ENCODE measurements around the gene TUNAR. TPM values are rescaled to one million over a fixed set of nuclear protein-coding genes. Genes with fewer than 3 reads are reported as not detected.

Gene TUNAR
- polyA plus RNA-seq, 1 donor from 2014 or later = 33.2 TPM

DNA sequence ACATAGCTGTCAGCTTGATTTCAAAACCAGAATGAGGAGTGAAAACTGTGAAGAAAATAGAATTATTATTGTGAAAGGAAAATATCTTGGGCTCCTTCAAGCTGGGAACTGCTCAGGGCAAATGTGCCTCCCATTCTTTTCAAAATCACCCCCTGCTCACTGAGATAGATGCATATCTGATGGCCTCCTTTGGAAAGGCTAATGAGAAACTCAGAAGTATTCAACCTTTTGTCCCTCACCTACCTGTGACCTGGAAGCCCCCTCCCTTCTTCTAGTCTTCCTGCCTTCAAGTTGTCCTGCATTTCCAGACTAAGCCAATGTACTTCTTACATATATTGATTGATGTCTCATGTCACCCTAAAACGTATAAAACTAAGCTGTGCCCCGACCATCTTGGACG is 81.5 kb downstream of the TUNAR start:
- TF ChIP-seq TAF1 (IDR thresholded peaks at IDR 0.05; ENCODE audit: low read depth) (no peak), RAD21 (conservative IDR thresholded peaks at IDR 0.05) (no peak), SMC3 (conservative IDR thresholded peaks at IDR 0.05; ENCODE audit: poor library complexity) (no peak), EP300 (conservative IDR thresholded peaks at IDR 0.05; ENCODE audit: poor library complexity, severe bottlenecking) (no peak), MXI1 (conservative IDR thresholded peaks at IDR 0.05; ENCODE audit: poor library complexity, severe bottlenecking) (no peak), EZH2 (IDR thresholded peaks at IDR 0.05; ENCODE audit: borderline replicate concordance, insufficient read depth, low read length, poor library complexity, severe bottlenecking) (no peak), POLR2AphosphoS5 (IDR thresholded peaks at IDR 0.05) (no peak)
- TF ChIP-seq, protein P1, sequence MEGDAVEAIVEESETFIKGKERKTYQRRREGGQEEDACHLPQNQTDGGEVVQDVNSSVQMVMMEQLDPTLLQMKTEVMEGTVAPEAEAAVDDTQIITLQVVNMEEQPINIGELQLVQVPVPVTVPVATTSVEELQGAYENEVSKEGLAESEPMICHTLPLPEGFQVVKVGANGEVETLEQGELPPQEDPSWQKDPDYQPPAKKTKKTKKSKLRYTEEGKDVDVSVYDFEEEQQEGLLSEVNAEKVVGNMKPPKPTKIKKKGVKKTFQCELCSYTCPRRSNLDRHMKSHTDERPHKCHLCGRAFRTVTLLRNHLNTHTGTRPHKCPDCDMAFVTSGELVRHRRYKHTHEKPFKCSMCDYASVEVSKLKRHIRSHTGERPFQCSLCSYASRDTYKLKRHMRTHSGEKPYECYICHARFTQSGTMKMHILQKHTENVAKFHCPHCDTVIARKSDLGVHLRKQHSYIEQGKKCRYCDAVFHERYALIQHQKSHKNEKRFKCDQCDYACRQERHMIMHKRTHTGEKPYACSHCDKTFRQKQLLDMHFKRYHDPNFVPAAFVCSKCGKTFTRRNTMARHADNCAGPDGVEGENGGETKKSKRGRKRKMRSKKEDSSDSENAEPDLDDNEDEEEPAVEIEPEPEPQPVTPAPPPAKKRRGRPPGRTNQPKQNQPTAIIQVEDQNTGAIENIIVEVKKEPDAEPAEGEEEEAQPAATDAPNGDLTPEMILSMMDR (IDR thresholded peaks at IDR 0.05; ENCODE audit: poor library complexity, severe bottlenecking) = no peak
- TF ChIP-seq, protein P2, sequence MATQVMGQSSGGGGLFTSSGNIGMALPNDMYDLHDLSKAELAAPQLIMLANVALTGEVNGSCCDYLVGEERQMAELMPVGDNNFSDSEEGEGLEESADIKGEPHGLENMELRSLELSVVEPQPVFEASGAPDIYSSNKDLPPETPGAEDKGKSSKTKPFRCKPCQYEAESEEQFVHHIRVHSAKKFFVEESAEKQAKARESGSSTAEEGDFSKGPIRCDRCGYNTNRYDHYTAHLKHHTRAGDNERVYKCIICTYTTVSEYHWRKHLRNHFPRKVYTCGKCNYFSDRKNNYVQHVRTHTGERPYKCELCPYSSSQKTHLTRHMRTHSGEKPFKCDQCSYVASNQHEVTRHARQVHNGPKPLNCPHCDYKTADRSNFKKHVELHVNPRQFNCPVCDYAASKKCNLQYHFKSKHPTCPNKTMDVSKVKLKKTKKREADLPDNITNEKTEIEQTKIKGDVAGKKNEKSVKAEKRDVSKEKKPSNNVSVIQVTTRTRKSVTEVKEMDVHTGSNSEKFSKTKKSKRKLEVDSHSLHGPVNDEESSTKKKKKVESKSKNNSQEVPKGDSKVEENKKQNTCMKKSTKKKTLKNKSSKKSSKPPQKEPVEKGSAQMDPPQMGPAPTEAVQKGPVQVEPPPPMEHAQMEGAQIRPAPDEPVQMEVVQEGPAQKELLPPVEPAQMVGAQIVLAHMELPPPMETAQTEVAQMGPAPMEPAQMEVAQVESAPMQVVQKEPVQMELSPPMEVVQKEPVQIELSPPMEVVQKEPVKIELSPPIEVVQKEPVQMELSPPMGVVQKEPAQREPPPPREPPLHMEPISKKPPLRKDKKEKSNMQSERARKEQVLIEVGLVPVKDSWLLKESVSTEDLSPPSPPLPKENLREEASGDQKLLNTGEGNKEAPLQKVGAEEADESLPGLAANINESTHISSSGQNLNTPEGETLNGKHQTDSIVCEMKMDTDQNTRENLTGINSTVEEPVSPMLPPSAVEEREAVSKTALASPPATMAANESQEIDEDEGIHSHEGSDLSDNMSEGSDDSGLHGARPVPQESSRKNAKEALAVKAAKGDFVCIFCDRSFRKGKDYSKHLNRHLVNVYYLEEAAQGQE (IDR thresholded peaks at IDR 0.05; ENCODE audit: borderline replicate concordance) = no peak
- Histone ChIP-seq H2AFZ (ENCODE audit: low read depth, low read length) (no peak overlapping the region), H4K20me1 (ENCODE audit: insufficient read depth) (no peaks in the 10 kb centered on the region), H3K27ac (ENCODE audit: low read length) (no peak overlapping the region), H3K4me2 (ENCODE audit: low read length) (no peak overlapping the region), H3K9me3 (ENCODE audit: low read length) (no peaks in the 10 kb centered on the region), H3F3A (ENCODE audit: insufficient read depth, low read length, poor library complexity, severe bottlenecking) (no peaks in the 10 kb centered on the region), H3K9me2 (ENCODE audit: insufficient read depth, low read length) (no peaks in the 10 kb centered on the region), H3K9ac (ENCODE audit: low read length) (no peak overlapping the region), H3K79me2 (replicated peaks; ENCODE audit: insufficient read depth, low read length) (no peaks in the 10 kb centered on the region), H3K27me3 (ENCODE audit: insufficient read depth, low read depth, low read length) (no peaks in the 10 kb centered on the region), H3K36me3 (ENCODE audit: insufficient read depth, low read length) (no peaks in the 10 kb centered on the region), H3K4me3 (ENCODE audit: low read length) (no peak overlapping the region)

DNA sequence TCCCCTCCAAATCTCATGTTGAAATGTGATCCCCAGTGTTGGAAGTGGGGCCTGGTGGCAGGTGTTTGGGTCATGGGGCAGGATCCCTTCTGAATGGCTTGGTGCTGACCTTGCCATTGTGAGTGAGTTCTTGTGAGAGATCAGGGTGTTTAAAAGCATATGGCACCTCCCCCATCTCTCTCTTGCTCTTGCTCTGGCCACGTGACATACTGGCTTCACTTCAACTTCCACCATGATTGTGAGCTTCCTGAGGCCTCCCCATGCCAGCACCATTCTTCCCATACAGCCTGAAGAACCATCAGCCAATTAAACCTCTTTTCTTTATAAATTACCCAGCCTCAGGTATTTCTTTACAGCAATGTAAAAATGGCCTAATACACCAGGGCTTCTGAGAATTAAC is 82.7 kb downstream of the TUNAR start:
- Histone ChIP-seq H3K27ac (ENCODE audit: low read length) (no peak overlapping the region), H2AFZ (ENCODE audit: low read depth, low read length) (no peak overlapping the region), H3K9ac (ENCODE audit: low read length) (no peak overlapping the region), H3K9me3 (ENCODE audit: low read length) (no peaks in the 10 kb centered on the region), H3F3A (ENCODE audit: insufficient read depth, low read length, poor library complexity, severe bottlenecking) (no peaks in the 10 kb centered on the region), H3K9me2 (ENCODE audit: insufficient read depth, low read length) (no peaks in the 10 kb centered on the region), H3K4me3 (ENCODE audit: low read length) (no peak overlapping the region), H4K20me1 (ENCODE audit: insufficient read depth) (no peaks in the 10 kb centered on the region), H3K36me3 (ENCODE audit: insufficient read depth, low read length) (no peaks in the 10 kb centered on the region), H3K79me2 (replicated peaks; ENCODE audit: insufficient read depth, low read length) (no peaks in the 10 kb centered on the region), H3K27me3 (ENCODE audit: insufficient read depth, low read depth, low read length) (no peaks in the 10 kb centered on the region), H3K4me2 (ENCODE audit: low read length) (no peak overlapping the region)
- TF ChIP-seq EZH2 (IDR thresholded peaks at IDR 0.05; ENCODE audit: borderline replicate concordance, insufficient read depth, low read length, poor library complexity, severe bottlenecking) = no peak
- TF ChIP-seq, protein P1 (IDR thresholded peaks at IDR 0.05; ENCODE audit: poor library complexity, severe bottlenecking) = no peak
- no peak for TF ChIP-seq RAD21 (conservative IDR thresholded peaks at IDR 0.05)
- no peak for TF ChIP-seq EP300 (conservative IDR thresholded peaks at IDR 0.05; ENCODE audit: poor library complexity, severe bottlenecking)
- no peak for TF ChIP-seq SMC3 (conservative IDR thresholded peaks at IDR 0.05; ENCODE audit: poor library complexity)
- TF ChIP-seq TAF1 (IDR thresholded peaks at IDR 0.05; ENCODE audit: low read depth) = no peak
- no peak for TF ChIP-seq POLR2AphosphoS5 (IDR thresholded peaks at IDR 0.05)
- TF ChIP-seq, protein P2 (IDR thresholded peaks at IDR 0.05; ENCODE audit: borderline replicate concordance) = no peak
- TF ChIP-seq MXI1 (conservative IDR thresholded peaks at IDR 0.05; ENCODE audit: poor library complexity, severe bottlenecking) = no peak
